Measurements from ENCODE around the gene OGFR. TPM values are rescaled to one million over a fixed set of nuclear protein-coding genes. Genes with fewer than 3 reads are reported as not detected.

OGFR gene
- total and polyA plus RNA-seq, 2 donors (not counting 3 experiments of a cell fraction or from before 2014, with no cell fraction given) = 30.8 to 44.0 TPM

- ChIA-PET POLR2A (no interaction called here), CTCF (no interaction called here)
- Histone ChIP-seq H3K36me3 (ENCODE audit: control insufficient read depth in 2 of 2, extremely low read depth in 1 of 2, insufficient read depth in 2 of 2, low read length in 2 of 2) (peaks cover 9 to 35% of the 10 kb centered on the region in 2 experiments), H3K4me1 (ENCODE audit: control insufficient read depth, extremely low read depth, insufficient read depth, low read length) (peaks cover 4% of the 10 kb centered on the region), H3K79me2 (ENCODE audit: control insufficient read depth, insufficient read depth, low read length) (peaks cover 4% of the 10 kb centered on the region), H3K9ac (replicated peaks; ENCODE audit: extremely low read depth, insufficient read depth, low read length) (no peak overlapping the region), H3K27ac (ENCODE audit: insufficient read depth, low read depth, low read length) (no peak overlapping the region), H4K20me1 (replicated peaks; ENCODE audit: control insufficient read depth, extremely low read depth, insufficient read depth, low read length) (no peaks in the 10 kb centered on the region), H3K9me3 (replicated peaks; ENCODE audit: control insufficient read depth, insufficient read depth, low read length) (no peaks in the 10 kb centered on the region), H3K4me2 (ENCODE audit: insufficient read depth, low read length) (no peak overlapping the region), H3K27me3 (ENCODE audit: control insufficient read depth in 2 of 2, insufficient read depth in 2 of 2, low read length in 2 of 2) (peaks cover 12 to 24% of the 10 kb centered on the region in 2 experiments), H2AFZ (ENCODE audit: low read depth, low read length) (no peak overlapping the region), H3K9me1 (replicated peaks; ENCODE audit: control insufficient read depth, extremely low read depth, insufficient read depth, low read length) (no peaks in the 10 kb centered on the region), H3K4me3 (replicated peaks in 1 of 3; ENCODE audit: insufficient read depth in 1 of 3, low read depth in 1 of 3, low read length in 3 of 3) (no peak overlapping the region)
- FAIRE-seq (no peak), DNase-seq (ENCODE audit: low read depth, low spot score) (no peak)
- BruUV-seq (replicated peaks) = no TSS peak
- intact Hi-C loops (cut with micrococcal nuclease) (no loop called here), dilution Hi-C loops (cut with MboI; ENCODE audit: extremely low pct_ligation_motif_present, low sequenced_read_pairs) (no loop called here)
- no peak for TF ChIP-seq POLR2A (IDR thresholded peaks at IDR 0.05; ENCODE audit: low read depth, low read length)
- TF ChIP-seq MYC (IDR thresholded peaks at IDR 0.05; ENCODE audit: low read depth, low read length) = no peak
These were observed 7.7 kb downstream of the OGFR start for GRCh38 chr20:62812181-62812906.

GRCh38 chr20:62812907-62813200 lies 8.2 kb downstream of the OGFR start:
- no peak overlapping the region for H3K9ac ChIP-seq (replicated peaks; ENCODE audit: extremely low read depth, insufficient read depth, low read length)
- no peaks in the 10 kb centered on the region for H3K9me3 ChIP-seq (replicated peaks; ENCODE audit: control insufficient read depth, insufficient read depth, low read length)
- H3K9me1 ChIP-seq (replicated peaks; ENCODE audit: control insufficient read depth, extremely low read depth, insufficient read depth, low read length) = no peaks in the 10 kb centered on the region
- no peak for TF ChIP-seq JUN (IDR thresholded peaks at IDR 0.05; ENCODE audit: borderline replicate concordance, insufficient read depth, insufficient read length, low read depth)
- no peak for TF ChIP-seq EZH2 (IDR thresholded peaks at IDR 0.05; ENCODE audit: borderline replicate concordance, low read depth, low read length, severe bottlenecking)
- TF ChIP-seq MAX (IDR thresholded peaks at IDR 0.05; ENCODE audit: insufficient read depth, insufficient read length) = no peak
- no peak for TF ChIP-seq CTCF (IDR thresholded peaks at IDR 0.05; ENCODE audit: extremely low read depth in 1 of 2, insufficient read depth in 1 of 2, low read depth in 1 of 2, low read length in 2 of 2)
- no peak for TF ChIP-seq GATA2 (IDR thresholded peaks at IDR 0.05; ENCODE audit: insufficient read depth, insufficient read length, low read depth, low read length)
- no peak for TF ChIP-seq POLR2A (IDR thresholded peaks at IDR 0.05; ENCODE audit: low read depth, low read length)
- TF ChIP-seq MYC (IDR thresholded peaks at IDR 0.05; ENCODE audit: low read depth, low read length) = no peak
- no peak for TF ChIP-seq FOS (IDR thresholded peaks at IDR 0.05; ENCODE audit: borderline replicate concordance, insufficient read depth, low read length)
- no peak for TF ChIP-seq POLR2AphosphoS5 (IDR thresholded peaks at IDR 0.05; ENCODE audit: insufficient read depth, low read depth, low read length)
- no peaks in the 10 kb centered on the region for H4K20me1 ChIP-seq (replicated peaks; ENCODE audit: control insufficient read depth, extremely low read depth, insufficient read depth, low read length)
- intact Hi-C loops (cut with micrococcal nuclease) (no loop called here), dilution Hi-C loops (cut with MboI; ENCODE audit: extremely low pct_ligation_motif_present, low sequenced_read_pairs) (no loop called here)
- peaks cover 9 to 32% of the 10 kb centered on the region in 2 experiments for H3K36me3 ChIP-seq (ENCODE audit: control insufficient read depth in 2 of 2, extremely low read depth in 1 of 2, insufficient read depth in 2 of 2, low read length in 2 of 2)
- DNase-seq (ENCODE audit: low read depth, low spot score) (no peak), FAIRE-seq (no peak)
- no TSS peak for BruUV-seq (replicated peaks)
- H3K4me3 ChIP-seq (replicated peaks in 1 of 3; ENCODE audit: insufficient read depth in 1 of 3, low read depth in 1 of 3, low read length in 3 of 3) = no peak overlapping the region
- no peak overlapping the region for H3K27ac ChIP-seq (ENCODE audit: insufficient read depth, low read depth, low read length)
- no peak overlapping the region for H2AFZ ChIP-seq (ENCODE audit: low read depth, low read length)
- CTCF ChIA-PET = no interaction called here
- peaks cover 4% of the 10 kb centered on the region for H3K4me1 ChIP-seq (ENCODE audit: control insufficient read depth, extremely low read depth, insufficient read depth, low read length)
- H3K79me2 ChIP-seq (ENCODE audit: control insufficient read depth, insufficient read depth, low read length) = no peaks in the 10 kb centered on the region
- no peak overlapping the region for H3K4me2 ChIP-seq (ENCODE audit: insufficient read depth, low read length)
- POLR2A ChIA-PET = no interaction called here
- peaks cover 12 to 28% of the 10 kb centered on the region in 2 experiments for H3K27me3 ChIP-seq (ENCODE audit: control insufficient read depth in 2 of 2, insufficient read depth in 2 of 2, low read length in 2 of 2)
